Uterus (tissue), 2 donors: ENCODE measurements around the gene RPA4.
"Not testable (repeated sequence)": the region's sequence is repeated elsewhere in the genome, so short reads cannot be mapped to it uniquely, and the experiment has no call there.

Experiments used
- CTCF ChIP-seq, 4 experiments: fragments of 200-600 bp in 2 of 4; fragments of 450-650 bp in 2 of 4; sonication (generic) in 2 of 4; IDR thresholded peaks; one replicate each; pipeline ENCODE4 v1.5.1; 2016 to 2019; ENCODE audit warnings: antibody characterized with exemption in 4 of 4, mild to moderate bottlenecking in 2 of 4, moderate library complexity in 1 of 4
- POLR2A ChIP-seq, 2 donors: fragments of 450-650 bp; IDR thresholded peaks; one replicate each; pipeline ENCODE4 v1.6.1; 2016; ENCODE audit warnings: antibody characterized with exemption in 2 of 2, mild to moderate bottlenecking in 1 of 2, moderate library complexity in 1 of 2

DNA sequence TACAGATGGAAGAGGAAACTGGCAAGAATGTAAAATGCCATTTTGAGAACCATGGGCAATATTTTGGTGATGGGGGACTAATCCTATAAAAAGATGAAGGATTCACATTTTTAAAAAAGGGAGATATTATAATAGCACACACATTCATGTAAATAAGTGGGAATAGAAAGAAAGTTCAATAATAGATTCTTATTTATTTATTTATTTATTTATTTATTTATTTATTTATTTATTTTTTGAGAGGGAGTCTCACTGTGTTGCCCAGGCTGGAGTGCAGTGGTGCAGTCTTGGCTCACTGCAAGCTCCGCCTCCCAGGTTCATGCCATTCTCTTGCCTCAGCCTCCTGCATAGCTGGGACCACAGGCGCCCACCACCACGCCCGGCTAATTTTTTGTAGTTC, 24.3 kb upstream of the RPA4 start:
- not testable (repeated sequence) for TF ChIP-seq CTCF, POLR2A (IDR thresholded peaks at IDR 0.05)
